GM21825 (cell line): ENCODE results near the gene CDK2AP2.
"Not testable (repeated sequence)": the region's sequence is repeated elsewhere in the genome, so short reads cannot be mapped to it uniquely, and the experiment has no call there.

Experiments used
- ATAC-seq: cut with Tn5 transposase; IDR thresholded peaks from one replicate; pipeline ENCODE4 v1.9.1; 2021; ENCODE audit warnings: mild to moderate bottlenecking, moderate library complexity; ENCODE audit not compliant: unreplicated experiment

The CDK2AP2 gene

DNA sequence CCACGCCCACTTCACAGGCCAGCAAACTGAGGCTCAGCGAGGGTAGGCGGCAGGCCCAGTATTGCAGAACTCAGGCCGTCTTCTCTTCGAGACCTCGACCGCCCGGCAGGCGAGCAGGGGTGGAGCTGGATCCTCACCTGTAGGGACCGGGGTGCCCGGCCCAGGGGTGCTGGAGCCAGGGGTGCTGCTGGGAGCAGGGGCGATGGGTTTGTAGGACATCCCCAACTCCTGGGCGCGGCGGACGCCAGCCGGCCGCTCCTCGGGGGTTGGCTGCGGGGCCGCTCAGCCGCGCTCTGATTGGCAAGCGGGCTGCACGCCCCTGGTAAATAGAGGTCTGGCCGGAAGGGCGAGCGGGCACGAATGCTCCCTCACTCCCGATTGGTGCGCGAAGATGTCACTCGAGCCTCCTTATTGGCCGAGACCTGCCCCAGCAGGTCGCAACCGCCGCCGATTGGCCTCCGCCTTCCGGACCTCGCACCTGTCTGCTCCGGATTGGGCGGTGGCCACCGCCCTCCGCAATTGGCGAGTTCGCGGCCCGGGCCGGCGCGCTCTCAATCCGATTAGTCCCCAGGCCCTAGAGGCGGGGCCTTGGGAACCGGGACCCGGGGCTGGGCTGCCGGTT is at the start of gene CDK2AP2:
CDK2AP2 (minus strand) TSS at position 299 of the 622 bp plus-strand sequence; CDS start at position 219, 80 bp downstream.
- peak; percentile 66 for ATAC-seq

DNA sequence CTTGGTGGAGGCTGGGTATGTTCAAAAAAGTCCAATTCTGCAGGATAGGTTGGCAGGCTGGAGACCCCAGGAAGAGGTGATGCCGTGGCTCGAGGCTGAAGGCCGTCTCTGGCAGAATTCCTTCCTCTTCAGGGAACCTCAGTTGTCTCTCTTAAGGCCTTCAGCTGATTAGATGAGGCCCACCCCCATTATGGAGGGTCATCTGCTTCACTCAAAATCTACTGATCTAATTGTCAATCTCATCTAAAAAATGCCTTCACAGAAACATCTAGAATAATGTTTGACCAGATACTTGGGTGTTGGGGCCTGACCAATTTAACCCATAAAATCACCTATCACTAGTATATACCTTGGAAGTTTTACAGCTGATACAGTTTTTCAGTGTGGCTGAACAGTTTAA is 48.3 kb upstream of the CDK2AP2 start:
- no peak for ATAC-seq

DNA sequence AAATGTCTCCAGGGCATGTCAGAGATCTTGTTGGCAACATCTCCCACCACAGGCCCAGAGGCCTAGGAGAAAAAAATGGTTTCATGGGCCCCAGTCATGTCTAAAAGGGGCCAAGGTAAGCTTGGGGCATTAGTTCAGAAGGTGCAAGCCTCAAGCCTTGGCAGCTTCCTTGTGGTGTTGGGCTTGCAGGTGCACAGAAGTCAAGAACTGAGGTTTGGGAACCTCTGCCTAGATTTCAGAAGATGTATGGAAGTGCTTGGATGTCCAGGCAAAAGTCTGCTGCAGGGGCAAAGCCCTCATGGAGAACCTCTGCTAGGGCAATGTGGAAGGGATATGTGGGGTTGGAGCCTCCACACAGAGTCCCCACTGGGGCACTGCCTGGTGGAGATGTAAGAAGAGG is 43.7 kb upstream of the CDK2AP2 start:
- not testable (repeated sequence) for ATAC-seq

DNA sequence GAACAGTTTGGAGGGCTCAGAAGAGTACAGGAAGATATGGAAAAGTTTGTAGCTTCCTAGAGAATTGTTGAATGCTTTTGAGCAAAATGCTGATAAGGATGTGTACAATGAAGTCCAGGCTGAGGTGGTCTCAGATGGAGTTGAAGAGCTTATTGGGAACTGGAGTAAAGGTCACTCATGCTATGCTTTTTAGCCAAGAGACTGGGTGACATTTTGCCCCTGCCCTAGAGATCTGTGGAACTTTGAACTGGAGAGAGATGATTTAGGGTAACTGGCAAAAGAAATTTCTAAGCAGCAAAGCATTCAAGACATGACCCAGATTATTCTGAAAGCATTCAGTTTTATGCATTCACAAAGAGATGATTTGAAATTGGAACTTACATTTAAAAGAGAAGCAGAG is 43.2 kb upstream of the CDK2AP2 start:
- no peak for ATAC-seq

DNA sequence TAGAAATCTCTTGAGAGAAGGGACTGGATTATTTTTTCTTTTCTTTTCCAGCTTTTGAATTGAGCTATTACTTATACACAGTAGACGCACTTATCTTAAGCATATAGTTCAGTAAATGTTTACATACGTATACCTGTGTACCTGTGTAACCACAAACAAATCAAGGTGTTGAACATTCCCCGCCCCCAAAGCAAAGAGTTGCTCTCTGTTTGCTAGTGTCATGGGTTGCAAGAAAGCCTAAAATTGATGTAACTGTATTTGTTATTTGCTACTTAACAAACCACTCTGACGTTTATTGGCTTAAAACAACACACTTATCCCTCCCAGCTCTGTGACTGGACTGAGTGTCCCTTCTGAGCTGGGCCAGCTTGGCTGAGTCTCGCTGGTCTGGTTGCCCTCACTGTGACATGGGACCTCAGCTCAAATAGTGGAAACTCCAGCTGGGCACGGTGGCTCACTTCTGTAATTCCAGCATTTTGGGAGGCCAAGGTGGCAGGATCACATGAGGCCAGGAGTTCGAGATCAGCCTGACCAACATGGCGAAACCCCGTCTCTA is 40.7 kb upstream of the CDK2AP2 start:
- no peak for ATAC-seq

DNA sequence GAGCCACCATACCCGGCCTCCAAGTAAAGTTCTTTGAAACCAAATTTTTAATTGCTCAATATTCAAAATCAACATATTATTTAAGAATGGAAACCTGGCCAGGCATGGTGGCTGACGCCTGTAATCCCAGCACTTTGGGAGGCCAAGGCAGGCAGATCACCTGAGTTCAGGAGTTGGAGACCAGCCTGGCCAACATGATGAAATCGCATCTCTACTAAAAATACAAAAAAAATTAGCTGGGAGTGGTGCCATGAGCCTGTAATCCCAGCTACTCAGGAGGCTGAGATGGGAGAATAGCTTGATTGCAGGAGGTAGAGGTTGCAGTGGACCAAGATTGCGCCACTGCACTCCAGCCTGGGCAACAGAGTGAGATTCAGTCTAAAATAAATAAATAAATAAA is 40.1 kb upstream of the CDK2AP2 start:
- ATAC-seq, result not testable (repeated sequence)

GRCh38 chr11:67545280-67545679 is 37.3 kb upstream of the CDK2AP2 start:
- ATAC-seq, result no peak

DNA sequence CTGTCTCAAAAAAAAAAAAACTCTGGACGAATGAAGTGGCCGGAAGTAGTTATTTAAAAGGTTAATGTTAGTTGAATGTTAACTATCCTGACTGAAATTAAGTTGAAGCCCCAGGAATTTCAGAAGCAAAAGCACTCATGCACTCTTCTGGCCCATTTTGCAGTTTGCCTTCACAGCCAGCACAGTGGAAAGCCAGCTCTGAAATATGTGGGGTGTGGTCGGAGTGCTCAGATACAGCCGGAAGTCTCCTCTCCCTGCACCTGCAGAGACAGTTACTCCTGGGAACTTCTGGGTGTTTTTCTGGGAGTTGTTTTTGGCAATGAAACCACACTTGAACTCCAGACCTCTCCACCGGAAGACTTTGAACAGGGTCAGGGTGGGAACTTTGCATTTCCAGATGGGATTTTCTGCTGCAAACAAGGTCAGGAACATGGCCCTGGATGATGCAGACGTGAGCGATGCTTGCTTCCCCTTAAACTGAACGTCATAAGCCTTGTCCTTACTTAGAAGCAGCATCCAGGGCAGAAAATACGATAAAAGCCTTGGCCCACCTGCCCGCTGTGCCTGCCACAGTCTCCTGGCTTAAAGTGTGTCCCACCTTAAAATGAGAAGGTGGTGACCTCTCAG is 36.8 kb upstream of the CDK2AP2 start:
- no peak for ATAC-seq

DNA sequence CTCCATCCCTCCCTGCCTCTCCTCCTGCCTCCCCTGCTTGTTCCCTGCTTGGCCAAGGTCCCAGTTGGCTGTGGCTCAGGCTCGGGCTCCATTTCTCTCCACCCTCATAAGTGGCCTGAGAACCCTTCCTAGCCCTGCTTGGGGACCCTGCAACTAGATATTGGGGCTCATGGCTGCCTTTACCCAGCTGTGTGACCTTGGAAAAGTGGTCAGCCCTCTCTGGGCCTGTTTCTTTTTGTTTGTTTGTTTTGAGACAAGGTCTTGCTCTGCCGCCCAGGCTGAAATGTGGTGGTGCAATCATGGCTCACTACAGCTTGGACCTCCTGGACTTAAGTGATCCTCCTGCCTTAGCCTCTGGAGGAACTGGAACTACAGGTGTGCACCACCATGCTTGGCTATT is 35.6 kb upstream of the CDK2AP2 start:
- no peak for ATAC-seq

DNA sequence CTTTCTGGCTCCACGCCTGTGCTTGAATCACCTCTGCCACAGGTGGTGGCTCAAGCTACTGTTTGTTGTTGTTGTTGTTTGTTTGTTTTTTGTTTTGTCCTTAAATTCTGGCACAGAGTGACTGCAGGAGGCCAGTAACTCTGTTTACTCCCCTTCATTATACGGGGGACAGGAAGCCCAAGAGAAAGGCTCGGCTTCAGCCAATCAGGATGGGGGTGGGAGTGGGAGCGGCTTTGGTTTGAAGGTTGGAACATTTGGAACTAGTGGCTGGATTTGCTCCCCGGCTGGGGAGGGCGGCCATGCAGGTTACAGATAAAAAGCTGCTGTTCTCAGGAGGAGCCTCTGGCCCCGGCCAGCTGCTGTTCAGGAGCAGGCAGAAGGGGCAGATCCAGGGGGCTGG is 35.0 kb upstream of the CDK2AP2 start:
- no peak for ATAC-seq

GRCh38 chr11:67542169-67542568 is 34.2 kb upstream of the CDK2AP2 start:
- ATAC-seq, result no peak

DNA sequence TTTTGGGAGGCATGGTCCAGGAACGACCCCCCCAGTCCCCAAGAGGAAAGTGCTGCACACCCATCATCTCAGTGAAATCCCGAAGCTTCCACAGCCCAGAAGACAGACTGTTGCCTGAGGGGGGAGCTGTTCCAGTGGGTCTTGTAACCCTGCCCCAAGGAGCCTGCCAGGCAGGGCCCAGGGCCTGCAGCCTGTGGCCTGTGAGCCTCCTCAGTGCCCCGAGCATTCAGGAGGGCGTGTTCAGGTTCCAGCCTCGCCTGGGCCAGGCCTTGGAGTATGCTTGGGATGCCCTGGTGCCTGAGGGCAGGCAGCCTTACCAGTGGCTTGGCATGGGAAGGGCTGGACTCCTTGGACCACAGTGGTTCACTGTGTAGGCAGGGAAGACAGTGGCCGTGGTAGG is 33.2 kb upstream of the CDK2AP2 start:
- no peak for ATAC-seq

DNA sequence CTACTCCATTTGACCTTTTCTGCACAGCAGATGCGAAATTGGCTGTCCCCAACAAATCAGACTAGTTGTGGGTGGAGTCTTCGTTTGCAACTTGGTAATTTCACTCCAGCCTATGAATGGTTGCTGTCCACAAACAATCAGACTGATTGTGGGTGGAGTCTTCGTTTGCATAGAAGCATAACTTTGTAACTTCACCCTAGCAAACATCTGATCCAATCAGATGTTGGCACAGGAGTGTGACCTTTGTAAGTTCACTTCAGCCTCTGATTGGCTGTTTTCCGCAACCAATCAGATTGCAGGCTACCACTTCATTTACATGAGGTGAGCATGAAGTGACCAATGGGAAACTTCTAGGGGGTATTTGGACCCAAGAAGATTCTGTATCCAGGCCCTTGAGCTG is 31.6 kb upstream of the CDK2AP2 start:
- no peak for ATAC-seq

DNA sequence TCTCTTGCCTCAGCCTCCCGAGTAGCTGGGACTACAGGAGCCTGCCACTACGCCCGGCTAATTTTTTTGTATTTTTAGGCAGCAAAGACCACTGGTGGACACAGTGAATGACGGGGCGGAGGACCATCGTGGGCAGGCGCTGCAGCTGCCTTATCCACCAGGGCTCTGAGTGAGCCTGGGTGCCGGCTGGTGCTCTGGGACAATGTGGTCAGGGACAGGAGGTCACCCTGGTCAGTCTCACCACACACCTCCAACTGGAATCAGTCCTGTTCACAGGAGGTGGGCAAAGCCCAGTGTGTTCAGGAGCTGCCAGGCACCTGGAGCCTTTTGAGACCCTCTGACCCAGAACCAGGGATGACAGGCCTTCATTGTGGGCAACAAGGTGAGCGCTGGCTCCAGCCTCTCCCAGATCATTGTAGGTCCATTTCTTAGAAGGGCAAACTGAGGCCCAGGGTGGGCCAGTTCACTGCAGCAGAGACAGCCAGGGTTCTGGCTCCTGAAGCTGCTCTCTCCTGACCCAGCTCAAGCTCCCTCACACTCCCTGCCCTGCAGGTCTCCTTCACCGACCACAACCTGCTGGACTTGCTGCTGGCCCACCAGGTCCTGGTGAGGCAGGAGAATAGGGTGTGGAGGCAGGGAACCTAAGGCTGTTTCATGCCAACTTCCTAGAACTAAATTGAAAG is 31.0 kb upstream of the CDK2AP2 start:
- ATAC-seq, result no peak

DNA sequence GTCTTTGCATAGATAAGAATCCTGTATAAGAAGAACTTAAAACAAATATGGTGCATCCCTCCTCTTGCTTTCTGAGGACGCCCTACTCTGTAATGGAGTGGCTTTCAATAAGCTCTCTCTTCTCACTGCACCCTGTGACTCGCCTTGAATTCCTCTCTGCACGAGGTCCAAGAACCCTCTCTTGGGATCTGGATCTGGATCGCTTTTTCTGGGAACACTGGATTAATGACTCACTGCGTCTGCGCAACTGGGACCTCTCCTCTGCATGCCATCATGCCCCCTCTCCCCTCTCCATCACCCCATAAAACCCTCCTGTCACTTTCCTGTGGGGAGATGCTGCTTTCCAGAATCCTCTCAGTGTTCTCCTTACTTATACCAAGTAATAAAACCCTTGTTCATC is 30.3 kb upstream of the CDK2AP2 start:
- no peak for ATAC-seq

DNA sequence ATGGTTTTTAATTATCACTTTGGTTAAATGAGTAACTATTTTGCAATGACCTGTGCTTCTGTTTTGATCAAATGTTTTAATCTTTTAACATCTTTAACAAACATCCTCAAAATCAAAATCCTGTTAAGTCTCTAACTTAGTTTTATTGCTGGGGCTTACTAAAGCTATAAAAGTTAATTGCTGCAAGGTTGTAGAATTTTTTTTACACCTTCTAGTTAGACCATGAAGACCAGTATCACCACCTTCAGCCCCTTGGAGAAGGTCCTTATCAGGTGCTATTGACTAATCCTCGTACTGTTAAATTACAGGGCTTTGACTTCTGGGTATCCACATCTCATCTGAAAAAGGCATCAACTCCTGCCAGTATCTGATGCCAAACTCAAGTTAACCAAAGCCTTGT is 27.6 kb upstream of the CDK2AP2 start:
- ATAC-seq, result no peak

GRCh38 chr11:67534070-67534679 is 26.2 kb upstream of the CDK2AP2 start:
- no peak for ATAC-seq

DNA sequence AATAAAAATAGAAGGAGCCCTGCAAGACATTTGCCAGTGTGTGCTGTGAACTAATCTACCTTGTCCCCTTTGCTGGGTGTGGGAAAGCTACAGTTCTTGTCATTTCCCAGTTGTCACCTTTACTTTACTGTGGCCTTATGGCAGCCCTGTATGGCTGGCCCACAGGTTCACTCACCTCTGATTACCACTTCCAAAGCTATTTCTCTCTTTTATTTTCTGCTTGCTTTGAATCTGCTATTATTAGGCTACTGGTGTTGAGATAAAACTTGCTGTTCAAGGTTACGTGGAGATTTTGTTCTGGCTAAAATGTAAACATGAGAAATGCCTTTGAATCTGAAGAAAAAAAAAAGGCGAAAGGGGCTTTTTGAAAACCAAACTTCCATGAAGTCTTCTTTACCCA is 24.9 kb upstream of the CDK2AP2 start:
- ATAC-seq, result no peak

- no peak for ATAC-seq
Observed at GRCh38 chr11:67530282-67530592, 22.3 kb upstream of the CDK2AP2 start.

GRCh38 chr11:67528376-67528775 is 20.4 kb upstream of the CDK2AP2 start:
- ATAC-seq, result no peak

- no peak for ATAC-seq
Observed at GRCh38 chr11:67525275-67525976, 17.5 kb upstream of the CDK2AP2 start.
